ENCODE data around the gene ARID4B.
A peak's percentile ranks its signal among the peaks of the same experiment; 100 is the strongest.
"Not testable (repeated sequence)": the region's sequence is repeated elsewhere in the genome, so short reads cannot be mapped to it uniquely, and the experiment has no call there.

The ARID4B gene

GRCh38 chr1:235320521-235321179 is 7.3 kb downstream of the ARID4B start:
- Mint-ChIP-seq H3K4me3 (no peak overlapping the region), H3K27ac (peak overlapping the region; percentile 2)
- ATAC-seq (replicated peaks) = no peak

GRCh38 chr1:235319255-235319654 is 8.7 kb downstream of the ARID4B start:
- peaks cover 36 to 70% of the 10 kb centered on the region in 2 donors for H3K4me1 Mint-ChIP-seq
- no peaks in the 10 kb centered on the region for H3K9me3 Mint-ChIP-seq
- no peak for DNase-seq
- no peaks in the 10 kb centered on the region for H3K27me3 Mint-ChIP-seq
- H3K27ac Mint-ChIP-seq = no peak overlapping the region
- peaks cover 37 to 41% of the 10 kb centered on the region in 2 donors for H3K36me3 Mint-ChIP-seq
- no peak for ATAC-seq (replicated peaks)
- H3K4me3 Mint-ChIP-seq = no peak overlapping the region

More at GRCh38 chr1:235320521-235321179, 7.3 kb downstream of the ARID4B start:
- no peaks in the 10 kb centered on the region for H3K27me3 Mint-ChIP-seq
- peaks cover 39 to 41% of the 10 kb centered on the region in 2 donors for H3K36me3 Mint-ChIP-seq
- H3K9me3 Mint-ChIP-seq = no peaks in the 10 kb centered on the region
- no peak for DNase-seq
- H3K4me1 Mint-ChIP-seq = peaks cover 32 to 68% of the 10 kb centered on the region in 2 donors

- ATAC-seq (replicated peaks) (peak; percentile 69 to 87), DNase-seq (no peak)
- Mint-ChIP-seq H3K27me3 (no peaks in the 10 kb centered on the region), H3K4me1 (peaks cover 36 to 73% of the 10 kb centered on the region in 2 donors), H3K9me3 (no peaks in the 10 kb centered on the region), H3K4me3 (peak overlapping the region; percentile 19 to 46), H3K36me3 (peaks cover 31 to 38% of the 10 kb centered on the region in 2 donors), H3K27ac (peak overlapping the region; percentile 20)
Measured at GRCh38 chr1:235317168-235317567, 10.8 kb downstream of the ARID4B start.

GRCh38 chr1:235315735-235316134 is 12.2 kb downstream of the ARID4B start:
- Mint-ChIP-seq H3K27me3 (no peaks in the 10 kb centered on the region), H3K27ac (no peak overlapping the region), H3K9me3 (no peaks in the 10 kb centered on the region), H3K4me3 (no peak overlapping the region), H3K4me1 (peaks cover 33 to 67% of the 10 kb centered on the region in 2 donors), H3K36me3 (peaks cover 22 to 32% of the 10 kb centered on the region in 2 donors)
- ATAC-seq (replicated peaks) (no peak), DNase-seq (no peak)

GRCh38 chr1:235315173-235315572 is 12.8 kb downstream of the ARID4B start:
- Mint-ChIP-seq H3K9me3 (no peaks in the 10 kb centered on the region), H3K27me3 (no peaks in the 10 kb centered on the region), H3K27ac (no peak overlapping the region), H3K36me3 (peaks cover 17 to 26% of the 10 kb centered on the region in 2 donors), H3K4me1 (peaks cover 27 to 64% of the 10 kb centered on the region in 2 donors), H3K4me3 (no peak overlapping the region)
- DNase-seq (no peak), ATAC-seq (replicated peaks) (no peak)

- H3K36me3 Mint-ChIP-seq = peaks cover 12 to 19% of the 10 kb centered on the region in 2 donors
- H3K27me3 Mint-ChIP-seq = no peaks in the 10 kb centered on the region
- no peaks in the 10 kb centered on the region for H3K9me3 Mint-ChIP-seq
- no peak for DNase-seq
- no peak overlapping the region for H3K27ac Mint-ChIP-seq
- H3K4me1 Mint-ChIP-seq = peaks cover 27 to 55% of the 10 kb centered on the region in 2 donors
- ATAC-seq (replicated peaks) = no peak
- no peak overlapping the region for H3K4me3 Mint-ChIP-seq
Measured at GRCh38 chr1:235313931-235314678, 13.9 kb downstream of the ARID4B start.

GRCh38 chr1:235313262-235313661 is 14.7 kb downstream of the ARID4B start:
- DNase-seq (no peak), ATAC-seq (replicated peaks) (no peak)
- H3K4me3 Mint-ChIP-seq = no peak overlapping the region
- no peaks in the 10 kb centered on the region for H3K9me3 Mint-ChIP-seq
- no peaks in the 10 kb centered on the region for H3K27me3 Mint-ChIP-seq
- peak overlapping the region; percentile 4 for H3K27ac Mint-ChIP-seq
- H3K4me1 Mint-ChIP-seq = peaks cover 25 to 51% of the 10 kb centered on the region in 2 donors
- peaks cover 4 to 14% of the 10 kb centered on the region in 2 donors for H3K36me3 Mint-ChIP-seq

- not testable (repeated sequence) for ATAC-seq (replicated peaks); H3K4me3 Mint-ChIP-seq; H3K27me3 Mint-ChIP-seq; H3K27ac Mint-ChIP-seq; H3K9me3 Mint-ChIP-seq; DNase-seq
- H3K4me1 Mint-ChIP-seq = peaks cover 30 to 68% of the 10 kb centered on the region in 2 donors
- H3K36me3 Mint-ChIP-seq = peaks cover 4 to 19% of the 10 kb centered on the region in 2 donors
Measured at GRCh38 chr1:235309206-235309605, 18.8 kb downstream of the ARID4B start.

GRCh38 chr1:235307158-235308124 is 20.5 kb downstream of the ARID4B start:
- DNase-seq (no peak), ATAC-seq (replicated peaks) (no peak)
- no peaks in the 10 kb centered on the region for H3K9me3 Mint-ChIP-seq
- no peak overlapping the region for H3K4me3 Mint-ChIP-seq
- H3K4me1 Mint-ChIP-seq = peaks cover 25 to 60% of the 10 kb centered on the region in 2 donors
- peaks cover 6 to 19% of the 10 kb centered on the region in 2 donors for H3K36me3 Mint-ChIP-seq
- peak overlapping the region; percentile 59 for H3K27ac Mint-ChIP-seq
- no peaks in the 10 kb centered on the region for H3K27me3 Mint-ChIP-seq

- no peaks in the 10 kb centered on the region for H3K27me3 Mint-ChIP-seq
- DNase-seq (no peak), ATAC-seq (replicated peaks) (peak; percentile 41 to 61)
- peak overlapping the region; percentile 31 for H3K27ac Mint-ChIP-seq
- no peaks in the 10 kb centered on the region for H3K9me3 Mint-ChIP-seq
- H3K36me3 Mint-ChIP-seq = peaks cover 7 to 18% of the 10 kb centered on the region in 2 donors
- H3K4me3 Mint-ChIP-seq = no peak overlapping the region
- H3K4me1 Mint-ChIP-seq = peaks cover 25 to 65% of the 10 kb centered on the region in 2 donors
Measured at GRCh38 chr1:235304549-235305451, 23.2 kb downstream of the ARID4B start.

- peaks cover 34 to 74% of the 10 kb centered on the region in 2 donors for H3K4me1 Mint-ChIP-seq
- H3K27me3 Mint-ChIP-seq = no peaks in the 10 kb centered on the region
- no peak overlapping the region for H3K4me3 Mint-ChIP-seq
- DNase-seq (no peak), ATAC-seq (replicated peaks) (no peak)
- peaks cover 0 to 1% of the 10 kb centered on the region in 2 donors for H3K9me3 Mint-ChIP-seq
- H3K27ac Mint-ChIP-seq = no peak overlapping the region
- H3K36me3 Mint-ChIP-seq = peaks cover 13 to 18% of the 10 kb centered on the region in 2 donors
Measured at GRCh38 chr1:235302143-235302542, 25.8 kb downstream of the ARID4B start.

- no peak overlapping the region for H3K4me3 Mint-ChIP-seq
- peaks cover 0 to 4% of the 10 kb centered on the region in 2 donors for H3K9me3 Mint-ChIP-seq
- H3K27me3 Mint-ChIP-seq = no peaks in the 10 kb centered on the region
- ATAC-seq (replicated peaks) (no peak), DNase-seq (no peak)
- H3K4me1 Mint-ChIP-seq = peaks cover 27 to 58% of the 10 kb centered on the region in 2 donors
- H3K27ac Mint-ChIP-seq = no peak overlapping the region
- H3K36me3 Mint-ChIP-seq = peaks cover 16 to 24% of the 10 kb centered on the region in 2 donors
Measured at GRCh38 chr1:235299169-235299858, 28.7 kb downstream of the ARID4B start.

GRCh38 chr1:235298758-235299157 is 29.2 kb downstream of the ARID4B start:
- Mint-ChIP-seq H3K27ac (no peak overlapping the region), H3K9me3 (peaks cover 0 to 4% of the 10 kb centered on the region in 2 donors), H3K4me1 (peaks cover 27 to 56% of the 10 kb centered on the region in 2 donors), H3K36me3 (peaks cover 16 to 24% of the 10 kb centered on the region in 2 donors), H3K27me3 (no peaks in the 10 kb centered on the region), H3K4me3 (no peak overlapping the region)
- DNase-seq (no peak), ATAC-seq (replicated peaks) (no peak)

Measured in stimulated activated naive B cell treated with anti-CD40 and anti-IgM and Interleukin-4, amounts not matched to agents 10 μg/mL and 1 μg/mL and 100 μg/mL, for 72 hours (primary cell).